ENCODE measurements around the gene ZNF786.

DNA sequence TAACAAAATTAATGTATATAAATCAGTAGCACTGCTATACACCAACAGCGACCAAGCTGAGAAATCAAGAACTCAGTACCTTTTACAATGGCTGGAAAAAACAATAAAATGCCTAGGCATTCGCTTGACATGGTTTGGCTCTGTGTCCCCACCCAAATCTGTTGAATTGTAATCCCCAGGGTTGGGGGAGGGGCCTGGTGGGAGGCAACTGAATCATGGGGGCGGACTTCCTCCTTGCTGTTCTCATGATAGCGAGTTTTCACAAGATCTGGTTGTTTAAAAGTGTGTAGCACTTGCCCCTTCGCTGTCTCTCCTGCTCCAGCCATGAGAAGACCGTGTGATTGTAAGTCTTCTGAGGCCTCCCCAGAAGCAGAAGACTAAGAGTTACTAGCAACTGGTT is 8.6 kb downstream of the ZNF786 start:
- no peak for TF ChIP-seq YY1 (IDR thresholded peaks at IDR 0.05; ENCODE audit: insufficient read depth, insufficient read length)
- TF ChIP-seq ZNF274 (IDR thresholded peaks at IDR 0.05; ENCODE audit: low read depth, low read length): no peak
